ENCODE data around the gene HAT1. TPM values are rescaled to one million over a fixed set of nuclear protein-coding genes. Genes with fewer than 3 reads are reported as not detected.

HAT1 gene
- total RNA-seq, 2 donors from 2014 or later: 5.6 to 21.5 TPM

DNA sequence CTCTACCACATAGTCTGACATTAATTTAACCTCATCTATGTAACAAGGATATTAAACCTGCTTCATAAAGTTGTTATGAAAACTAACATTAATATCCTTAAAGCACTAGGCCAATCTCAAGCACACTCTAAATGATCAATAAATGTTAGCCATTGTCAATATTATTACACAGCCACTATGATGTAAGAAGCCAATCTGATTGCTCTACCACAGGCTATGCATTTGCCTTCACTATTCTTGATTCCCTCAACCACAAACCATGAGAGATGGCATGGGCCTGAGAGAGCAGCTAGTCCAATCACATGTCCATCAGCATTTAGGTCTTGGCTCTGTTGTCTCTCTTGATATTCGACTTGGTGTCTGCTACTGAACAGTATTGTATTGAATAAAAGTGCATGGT is 32.5 kb upstream of the HAT1 start:
- H3K4me1 ChIP-seq: peaks cover 18% of the 10 kb centered on the region

DNA sequence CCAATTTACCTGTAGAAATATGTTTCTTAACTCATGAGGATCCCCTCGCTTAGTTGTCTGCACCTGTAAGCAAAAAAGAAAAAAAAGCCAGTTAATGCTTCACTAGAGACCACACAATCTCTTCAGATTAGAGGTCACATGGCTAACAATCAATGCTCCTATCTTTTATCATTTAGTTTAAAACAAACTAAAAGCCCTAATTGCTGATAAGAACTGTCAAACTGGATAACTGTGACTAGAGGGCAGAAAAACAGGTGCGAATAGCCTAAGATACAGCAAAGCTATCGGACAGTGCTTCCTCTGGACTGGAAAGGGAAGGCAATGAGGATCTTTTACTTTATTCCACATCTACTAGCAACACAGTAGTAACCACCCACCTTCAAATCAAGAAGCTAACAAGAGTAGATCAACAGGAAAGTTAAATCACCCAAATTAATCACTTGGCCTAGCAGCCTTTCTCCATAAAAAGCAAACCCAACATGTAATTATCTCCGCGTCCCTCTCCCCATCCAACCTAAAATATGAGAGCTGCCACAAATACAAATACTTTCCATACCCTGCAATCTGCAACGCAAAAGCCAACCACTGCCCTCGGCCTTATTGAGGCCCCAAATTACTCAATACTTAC is 29.0 kb upstream of the HAT1 start:
- H3K9me3 ChIP-seq: no peaks in the 10 kb centered on the region
- H3K4me3 ChIP-seq: no peak overlapping the region
- peak overlapping the region in 2 of 4 donors; percentile 55 to 73 for H3K27ac ChIP-seq
- WGBS, 2 donors: 6 to 14% methylated on average over 7 of the region's 7 CpGs
- H3K36me3 ChIP-seq (replicated peaks in 1 of 2; ENCODE audit: insufficient read depth in 1 of 2, low read depth in 2 of 2): no peaks in the 10 kb centered on the region
- intact Hi-C loops (cut with DNase I): no loop called here
- DNase-seq: no peak
- H3K27me3 ChIP-seq: no peaks in the 10 kb centered on the region
- peak; percentile 49 for ATAC-seq
- TF ChIP-seq, protein P1, sequence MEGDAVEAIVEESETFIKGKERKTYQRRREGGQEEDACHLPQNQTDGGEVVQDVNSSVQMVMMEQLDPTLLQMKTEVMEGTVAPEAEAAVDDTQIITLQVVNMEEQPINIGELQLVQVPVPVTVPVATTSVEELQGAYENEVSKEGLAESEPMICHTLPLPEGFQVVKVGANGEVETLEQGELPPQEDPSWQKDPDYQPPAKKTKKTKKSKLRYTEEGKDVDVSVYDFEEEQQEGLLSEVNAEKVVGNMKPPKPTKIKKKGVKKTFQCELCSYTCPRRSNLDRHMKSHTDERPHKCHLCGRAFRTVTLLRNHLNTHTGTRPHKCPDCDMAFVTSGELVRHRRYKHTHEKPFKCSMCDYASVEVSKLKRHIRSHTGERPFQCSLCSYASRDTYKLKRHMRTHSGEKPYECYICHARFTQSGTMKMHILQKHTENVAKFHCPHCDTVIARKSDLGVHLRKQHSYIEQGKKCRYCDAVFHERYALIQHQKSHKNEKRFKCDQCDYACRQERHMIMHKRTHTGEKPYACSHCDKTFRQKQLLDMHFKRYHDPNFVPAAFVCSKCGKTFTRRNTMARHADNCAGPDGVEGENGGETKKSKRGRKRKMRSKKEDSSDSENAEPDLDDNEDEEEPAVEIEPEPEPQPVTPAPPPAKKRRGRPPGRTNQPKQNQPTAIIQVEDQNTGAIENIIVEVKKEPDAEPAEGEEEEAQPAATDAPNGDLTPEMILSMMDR (IDR thresholded peaks at IDR 0.05): no peak
- no peak for TF ChIP-seq POLR2A (IDR thresholded peaks at IDR 0.05)
- H3K4me1 ChIP-seq: peaks cover 22% of the 10 kb centered on the region

More for the DNA sequence above, 32.5 kb upstream of the HAT1 start:
- ATAC-seq (no peak), DNase-seq (no peak)
- Histone ChIP-seq H3K27me3 (no peaks in the 10 kb centered on the region), H3K9me3 (no peaks in the 10 kb centered on the region), H3K36me3 (replicated peaks in 1 of 2; ENCODE audit: insufficient read depth in 1 of 2, low read depth in 2 of 2) (no peaks in the 10 kb centered on the region), H3K27ac (no peak overlapping the region), H3K4me3 (no peak overlapping the region)
- TF ChIP-seq, protein P1 (IDR thresholded peaks at IDR 0.05): no peak
- TF ChIP-seq POLR2A (IDR thresholded peaks at IDR 0.05): no peak
- intact Hi-C loops (cut with DNase I): no loop called here
- WGBS, 2 donors: 54 to 62% methylated on average over 1 of the region's 1 CpG

DNA sequence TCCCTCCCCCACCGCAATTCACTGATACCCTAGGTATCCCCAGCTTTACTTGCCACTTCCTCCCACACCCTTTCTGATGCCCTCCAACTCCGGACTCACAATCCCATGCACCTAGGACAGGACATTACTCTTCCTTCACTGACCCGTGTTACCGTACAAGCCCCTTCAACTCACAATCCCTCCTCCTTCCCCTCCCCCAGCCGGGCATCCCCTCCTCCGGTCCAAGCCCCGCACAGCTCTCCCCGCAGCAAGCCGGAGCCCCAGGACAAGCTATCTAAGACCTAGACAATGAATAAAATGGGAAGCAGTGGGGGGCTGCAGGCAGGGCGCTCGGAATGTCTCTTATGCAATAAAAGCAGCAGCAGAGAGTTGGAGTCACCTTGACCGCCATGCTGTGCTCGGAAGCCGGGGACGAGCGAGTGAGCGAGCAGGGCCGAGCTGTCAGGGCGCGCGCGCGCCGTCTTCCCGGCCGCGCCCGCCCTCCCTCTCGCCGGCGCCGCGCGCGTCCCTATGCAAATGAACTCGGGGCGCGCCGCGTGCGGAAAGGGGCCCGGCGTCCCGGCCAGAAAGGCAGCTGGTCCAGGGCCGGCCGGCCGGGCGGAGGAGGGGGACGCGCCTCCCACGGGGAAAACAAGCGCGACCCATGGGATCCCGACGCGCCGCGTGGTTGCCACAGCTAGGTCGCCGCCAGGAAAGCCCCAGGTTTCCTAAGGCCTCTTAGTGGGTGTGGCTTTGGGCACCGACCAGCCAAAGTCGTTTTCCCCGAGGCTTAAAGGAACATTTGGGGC is 28.2 kb upstream of the HAT1 start, which contains the start of gene SLC25A12:
Gene SLC25A12 (minus strand): TSS at position 421 of the 788 bp plus-strand sequence. CDS start 30 bp downstream, at position 391.
- intact Hi-C loops (cut with DNase I): no loop called here
- Histone ChIP-seq H3K27me3 (no peaks in the 10 kb centered on the region), H3K4me1 (peaks cover 22% of the 10 kb centered on the region), H3K27ac (peak within 1 kb of the TSS in 3 of 4 donors; percentile 24 to 73 (median 55)), H3K36me3 (replicated peaks in 1 of 2; ENCODE audit: insufficient read depth in 1 of 2, low read depth in 2 of 2) (no peaks in the 10 kb centered on the region), H3K4me3 (peak within 1 kb of the TSS; percentile 22 to 69), H3K9me3 (no peaks in the 10 kb centered on the region)
- 0% methylated on average over 13 to 57 of the region's 63 CpGs for WGBS, 2 donors
- peak; percentile 64 to 82 (median 75) for DNase-seq
- ATAC-seq: peak; percentile 88
- TF ChIP-seq, protein P1 (IDR thresholded peaks at IDR 0.05): no peak
- TF ChIP-seq POLR2A (IDR thresholded peaks at IDR 0.05): peak; percentile 37 to 62 (median 53)

DNA sequence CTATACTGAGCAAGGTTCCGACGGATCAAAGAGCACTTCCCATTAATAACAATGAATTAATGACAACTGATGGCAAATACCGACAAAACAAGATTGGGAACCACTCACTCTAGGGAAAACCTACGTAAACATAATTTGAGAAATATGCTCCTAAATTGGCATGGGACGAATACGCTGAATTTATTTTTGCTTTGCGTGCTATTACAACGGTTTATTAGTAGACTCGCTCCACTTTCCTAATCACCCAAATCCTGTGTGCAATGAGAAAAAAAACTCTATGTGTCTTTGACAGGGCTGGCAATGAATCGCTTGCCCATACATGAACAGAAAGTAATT is 27.7 kb upstream of the HAT1 start:
- TF ChIP-seq, protein P1 (IDR thresholded peaks at IDR 0.05): no peak
- intact Hi-C loops (cut with DNase I): no loop called here
- Histone ChIP-seq H3K4me3 (peak overlapping the region in 1 of 2 donors; percentile 69), H3K36me3 (replicated peaks in 1 of 2; ENCODE audit: insufficient read depth in 1 of 2, low read depth in 2 of 2) (no peaks in the 10 kb centered on the region), H3K4me1 (peaks cover 22% of the 10 kb centered on the region), H3K27ac (peak overlapping the region in 2 of 4 donors; percentile 55 to 73), H3K27me3 (no peaks in the 10 kb centered on the region), H3K9me3 (no peaks in the 10 kb centered on the region)
- 36 to 47% methylated on average over 10 of the region's 10 CpGs for WGBS, 2 donors
- DNase-seq: no peak
- no peak for ATAC-seq
